Activated naive CD4-positive, alpha-beta T cell treated with anti-CD3 and anti-CD28 coated beads, Interleukin-2, amount 50 U/mL, for 24 hours (primary cell): ENCODE data around the gene PTGIR.

Source experiments
- H3K27ac Mint-ChIP-seq: one replicate; pipeline ENCODE4 v1.8.0; 2021; ENCODE audit warnings: mild to moderate bottlenecking, mixed read lengths
- H3K27me3 Mint-ChIP-seq: one replicate; pipeline ENCODE4 v1.8.0; 2021; ENCODE audit warnings: mixed read lengths
- H3K36me3 Mint-ChIP-seq: one replicate; pipeline ENCODE4 v1.8.0; 2021; ENCODE audit warnings: mixed read lengths
- H3K4me1 Mint-ChIP-seq: one replicate; pipeline ENCODE4 v1.8.0; 2021; ENCODE audit warnings: mixed read lengths
- H3K4me3 Mint-ChIP-seq: one replicate; pipeline ENCODE4 v1.8.0; 2021; ENCODE audit warnings: mild to moderate bottlenecking, mixed read lengths
- H3K9me3 Mint-ChIP-seq: one replicate; pipeline ENCODE4 v1.8.0; 2021; ENCODE audit warnings: mixed read lengths

PTGIR gene

DNA sequence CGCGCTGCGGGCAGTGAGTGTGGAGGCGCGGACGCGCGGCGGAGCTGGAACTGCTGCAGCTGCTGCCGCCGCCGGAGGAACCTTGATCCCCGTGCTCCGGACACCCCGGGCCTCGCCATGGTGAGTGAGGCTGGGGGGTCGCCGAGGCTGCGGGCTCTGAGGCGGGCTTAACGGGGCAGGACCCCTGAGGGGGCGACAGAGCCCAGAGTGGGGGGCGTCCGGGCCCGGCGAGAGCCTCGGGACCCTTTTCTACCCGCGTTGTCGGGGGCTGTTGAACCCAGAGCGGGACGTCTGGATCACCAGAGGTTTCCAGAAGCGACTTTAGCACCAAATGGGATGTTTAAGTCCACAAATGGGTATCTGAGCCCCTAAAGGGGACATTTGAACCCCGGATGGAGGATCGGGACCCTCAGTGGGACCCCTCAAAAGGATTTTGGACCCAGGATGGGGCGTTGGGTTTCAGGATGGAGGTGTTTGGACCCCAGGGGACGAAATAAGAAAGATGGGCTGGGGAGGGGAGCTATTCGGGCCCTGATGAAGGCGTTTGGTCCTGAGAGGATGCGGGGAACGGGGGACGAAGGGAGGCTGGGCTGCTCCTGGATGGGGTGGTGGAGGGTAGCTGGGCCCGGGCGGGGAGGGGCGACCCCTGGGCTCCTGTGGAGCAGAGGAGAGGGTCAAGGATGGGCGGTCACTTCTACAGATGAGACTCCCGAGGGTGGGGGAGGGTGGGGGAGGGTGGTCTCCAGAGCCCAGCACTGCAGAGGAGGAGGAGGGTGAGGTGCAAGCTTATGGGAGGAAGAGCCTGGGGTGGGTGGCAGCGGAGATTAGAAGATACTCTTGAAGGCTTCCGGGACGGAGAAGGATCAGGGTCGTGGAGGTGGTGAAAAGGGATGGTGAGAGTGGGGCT, 23.3 kb downstream of the PTGIR start, which contains the start of gene CALM3:
CALM3 (plus strand) TSS at position 13 of the 907 bp plus-strand sequence; CDS start at position 118, 105 bp downstream.
- Mint-ChIP-seq H3K27me3 (no peaks in the 10 kb centered on the region), H3K9me3 (peaks cover 8% of the 10 kb centered on the region), H3K36me3 (peaks cover 2% of the 10 kb centered on the region), H3K4me1 (peaks cover 59% of the 10 kb centered on the region), H3K4me3 (peak within 1 kb of the TSS; percentile 97), H3K27ac (peak within 1 kb of the TSS; percentile 100)

DNA sequence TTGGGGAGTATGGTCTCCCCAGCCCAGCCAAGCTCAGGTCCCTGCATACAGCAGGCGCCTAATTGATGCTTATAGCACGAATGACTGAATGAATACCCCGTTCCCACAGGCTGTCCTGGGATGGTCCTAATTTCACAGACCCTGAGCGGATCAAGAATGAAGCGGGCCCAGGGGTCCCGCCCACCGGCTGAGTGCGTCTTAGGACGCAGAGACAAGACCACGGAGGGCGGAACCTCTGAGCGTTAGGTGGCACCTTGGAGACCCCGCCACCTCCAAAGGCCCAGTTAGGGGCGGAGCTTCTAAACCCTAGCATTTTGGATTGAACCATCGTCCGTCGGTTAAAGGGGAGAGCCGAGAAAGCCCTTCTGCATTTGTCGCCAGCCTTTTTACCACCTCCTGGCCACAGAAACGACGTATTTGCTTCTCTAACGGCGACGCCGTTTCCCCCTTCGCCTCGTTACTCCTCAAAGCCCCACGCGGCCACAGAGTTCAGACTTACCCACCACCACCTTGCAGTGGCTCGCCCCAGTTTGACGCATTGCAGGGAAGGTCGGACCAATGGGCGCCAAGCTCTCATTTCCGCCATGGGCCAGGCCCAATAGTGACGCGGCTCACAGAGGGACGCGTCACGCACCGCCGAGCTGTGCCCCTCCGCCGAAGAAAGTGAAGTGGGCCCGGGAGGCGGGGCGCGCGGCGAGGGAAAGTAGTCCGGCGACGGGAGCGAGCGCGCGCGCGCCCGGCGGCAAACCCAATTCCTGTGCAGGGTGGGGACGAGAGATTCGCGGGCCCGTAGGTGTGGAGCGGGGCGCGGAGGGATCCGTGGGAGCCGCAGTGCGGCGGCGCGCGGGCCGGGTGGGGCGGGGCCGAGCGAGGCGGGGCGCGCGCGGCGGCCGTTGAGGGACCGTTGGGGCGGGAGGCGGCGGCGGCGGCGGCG, 24.2 kb downstream of the PTGIR start:
- H3K9me3 Mint-ChIP-seq, result peaks cover 8% of the 10 kb centered on the region
- H3K36me3 Mint-ChIP-seq, result peaks cover 2% of the 10 kb centered on the region
- peak overlapping the region; percentile 100 for H3K27ac Mint-ChIP-seq
- H3K27me3 Mint-ChIP-seq, result no peaks in the 10 kb centered on the region
- H3K4me1 Mint-ChIP-seq, result peaks cover 52% of the 10 kb centered on the region
- H3K4me3 Mint-ChIP-seq, result peak overlapping the region; percentile 97

DNA sequence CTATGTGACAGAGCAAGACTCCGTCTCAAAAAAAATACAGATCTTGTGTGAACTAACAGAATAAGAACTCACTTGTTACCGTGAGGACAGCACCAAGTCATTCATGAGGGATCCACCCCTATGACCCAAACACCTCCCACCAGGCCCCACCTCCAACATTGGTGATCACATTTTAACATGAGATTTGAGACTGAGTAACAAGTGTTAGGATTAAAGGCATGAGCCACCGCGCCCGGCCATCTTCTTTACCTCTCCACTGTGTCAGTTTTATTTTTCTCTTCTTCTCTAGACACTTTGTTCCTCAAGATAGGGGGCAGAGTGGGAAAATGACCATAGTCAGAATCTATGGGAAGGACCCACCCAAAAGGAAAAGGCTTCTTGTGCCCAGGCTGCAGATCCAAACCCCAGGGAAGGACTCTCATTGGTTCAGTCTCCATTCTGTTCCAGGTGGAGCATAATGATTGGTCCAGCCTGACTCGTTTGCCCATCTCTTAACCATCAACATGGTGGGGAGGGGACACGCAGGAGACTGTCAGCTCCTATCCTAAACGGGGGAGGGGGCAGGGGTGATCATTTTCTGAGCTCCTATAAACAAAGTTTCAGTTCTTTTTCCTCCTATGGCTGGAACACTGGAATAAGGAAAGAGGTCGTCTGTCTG, 25.0 kb downstream of the PTGIR start:
- H3K27ac Mint-ChIP-seq, result peak overlapping the region; percentile 100

DNA sequence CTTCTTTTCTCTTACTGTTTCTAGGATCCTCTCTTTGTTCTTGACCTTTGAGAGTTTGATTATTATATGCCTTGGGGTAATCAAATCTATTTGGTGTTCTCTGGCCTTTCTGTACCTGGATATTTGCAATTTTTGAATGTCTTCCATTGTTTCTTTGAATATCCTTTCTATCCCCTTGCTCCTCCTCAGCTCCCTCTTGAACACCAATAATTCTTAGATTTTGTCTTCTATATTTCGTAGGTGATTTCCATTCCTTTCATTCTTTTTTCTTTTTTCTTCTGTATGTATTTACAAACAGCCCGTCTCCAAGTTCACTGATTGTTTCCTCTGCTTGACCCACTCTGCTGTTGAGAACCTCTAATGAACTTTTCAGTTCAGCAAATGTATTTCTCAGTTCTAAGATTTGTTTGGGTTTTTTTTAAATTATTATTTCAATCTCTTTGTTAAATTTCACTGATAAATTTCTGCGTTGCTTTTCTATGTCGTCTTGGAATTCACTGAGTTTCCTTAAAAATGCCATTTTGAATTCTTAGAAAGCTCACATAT, 26.4 kb downstream of the PTGIR start:
- H3K9me3 Mint-ChIP-seq, result peaks cover 8% of the 10 kb centered on the region
- H3K36me3 Mint-ChIP-seq, result peaks cover 2% of the 10 kb centered on the region
- no peaks in the 10 kb centered on the region for H3K27me3 Mint-ChIP-seq
- no peak overlapping the region for H3K27ac Mint-ChIP-seq
- peaks cover 34% of the 10 kb centered on the region for H3K4me1 Mint-ChIP-seq
- H3K4me3 Mint-ChIP-seq, result no peak overlapping the region

More for the DNA sequence above, 25.0 kb downstream of the PTGIR start:
- H3K4me1 Mint-ChIP-seq, result peaks cover 46% of the 10 kb centered on the region
- no peaks in the 10 kb centered on the region for H3K27me3 Mint-ChIP-seq
- H3K9me3 Mint-ChIP-seq, result peaks cover 8% of the 10 kb centered on the region
- peak overlapping the region; percentile 93 for H3K4me3 Mint-ChIP-seq
- peaks cover 2% of the 10 kb centered on the region for H3K36me3 Mint-ChIP-seq

DNA sequence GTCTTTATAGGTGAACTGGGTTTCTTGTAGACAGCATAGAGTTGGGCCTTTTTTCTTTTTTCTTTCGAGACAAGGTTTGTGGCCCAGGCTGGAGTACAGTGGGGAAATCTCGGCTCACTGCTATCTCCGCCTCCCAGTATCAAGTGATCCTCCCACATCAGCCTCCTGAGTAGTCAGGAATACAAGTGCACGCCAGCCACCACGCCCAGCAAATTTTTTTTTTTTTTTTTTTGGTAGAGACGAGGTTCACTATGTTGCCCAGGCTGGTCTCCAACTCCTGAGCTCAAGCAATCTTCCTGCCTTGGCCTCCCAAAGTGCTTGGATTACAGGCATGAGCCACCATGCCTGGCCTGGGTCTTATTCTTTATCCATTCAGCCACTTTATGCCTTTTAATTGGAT, 28.9 kb downstream of the PTGIR start:
- H3K4me3 Mint-ChIP-seq, result no peak overlapping the region
- H3K4me1 Mint-ChIP-seq, result peaks cover 19% of the 10 kb centered on the region
- peaks cover 2% of the 10 kb centered on the region for H3K36me3 Mint-ChIP-seq
- no peak overlapping the region for H3K27ac Mint-ChIP-seq
- H3K9me3 Mint-ChIP-seq, result peaks cover 8% of the 10 kb centered on the region
- no peaks in the 10 kb centered on the region for H3K27me3 Mint-ChIP-seq

DNA sequence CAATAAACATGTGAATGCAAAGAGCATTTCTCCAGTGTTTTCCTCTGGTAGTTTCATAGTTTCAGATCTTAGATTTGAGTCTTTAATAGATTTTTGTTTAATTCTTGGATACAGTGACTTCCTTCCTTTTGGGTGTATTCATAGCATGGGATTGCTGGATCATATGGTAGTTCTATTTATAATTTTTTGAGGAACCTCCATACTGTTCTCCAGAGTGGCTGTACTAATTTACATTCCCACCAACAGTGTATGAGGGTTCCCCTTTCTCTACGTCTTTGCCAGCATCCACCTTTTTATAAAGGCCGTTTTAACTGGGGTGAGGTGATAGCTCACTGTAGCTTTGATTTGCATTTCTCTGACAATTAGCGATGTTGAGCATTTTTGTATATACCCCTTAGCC, 33.0 kb downstream of the PTGIR start:
- no peak overlapping the region for H3K27ac Mint-ChIP-seq
- H3K36me3 Mint-ChIP-seq, result no peaks in the 10 kb centered on the region
- no peaks in the 10 kb centered on the region for H3K27me3 Mint-ChIP-seq
- no peaks in the 10 kb centered on the region for H3K4me1 Mint-ChIP-seq
- H3K4me3 Mint-ChIP-seq, result no peak overlapping the region
- no peaks in the 10 kb centered on the region for H3K9me3 Mint-ChIP-seq

DNA sequence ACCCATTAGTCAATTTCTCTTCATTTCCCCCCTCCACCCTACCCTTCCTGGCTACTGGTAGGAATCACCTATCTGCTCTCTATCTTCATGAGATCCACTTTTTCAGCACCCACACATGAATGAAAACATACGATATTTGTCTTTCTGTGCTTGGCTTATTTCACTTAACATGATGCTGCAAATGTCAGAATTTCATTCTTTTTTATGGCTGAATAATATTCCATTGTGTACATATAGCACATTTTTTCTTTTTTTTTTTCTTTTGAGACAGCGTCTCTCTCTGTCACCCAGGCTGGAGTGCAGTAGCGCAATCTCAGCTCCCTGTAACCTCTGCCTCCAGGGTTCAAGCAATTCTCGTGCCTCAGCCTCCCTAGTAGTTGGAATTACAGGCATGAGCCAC, 33.6 kb downstream of the PTGIR start:
- H3K4me3 Mint-ChIP-seq, result no peak overlapping the region
- no peaks in the 10 kb centered on the region for H3K4me1 Mint-ChIP-seq
- no peak overlapping the region for H3K27ac Mint-ChIP-seq
- H3K36me3 Mint-ChIP-seq, result no peaks in the 10 kb centered on the region
- no peaks in the 10 kb centered on the region for H3K9me3 Mint-ChIP-seq
- no peaks in the 10 kb centered on the region for H3K27me3 Mint-ChIP-seq

DNA sequence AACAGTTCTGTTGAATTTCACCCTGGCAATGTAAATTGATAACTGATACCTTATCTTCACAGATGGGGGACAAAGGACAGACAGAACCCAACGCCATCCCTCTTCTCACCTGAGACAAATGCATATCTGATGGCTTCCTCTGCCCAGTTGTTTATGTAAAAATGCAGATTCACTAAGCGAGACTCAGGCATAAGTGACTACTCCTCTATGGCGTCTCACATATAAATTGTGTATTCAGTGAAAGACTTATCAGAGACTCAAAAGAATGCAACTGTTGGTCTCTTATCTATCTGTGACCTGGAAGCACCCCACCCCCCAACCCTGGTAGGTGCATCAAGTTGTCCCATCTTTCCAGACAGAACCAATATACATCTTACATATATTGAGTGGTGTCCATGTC, 37.0 kb downstream of the PTGIR start:
- no peak overlapping the region for H3K27ac Mint-ChIP-seq
- no peaks in the 10 kb centered on the region for H3K36me3 Mint-ChIP-seq
- H3K4me3 Mint-ChIP-seq, result no peak overlapping the region
- no peaks in the 10 kb centered on the region for H3K27me3 Mint-ChIP-seq
- H3K9me3 Mint-ChIP-seq, result no peaks in the 10 kb centered on the region
- peaks cover 10% of the 10 kb centered on the region for H3K4me1 Mint-ChIP-seq

DNA sequence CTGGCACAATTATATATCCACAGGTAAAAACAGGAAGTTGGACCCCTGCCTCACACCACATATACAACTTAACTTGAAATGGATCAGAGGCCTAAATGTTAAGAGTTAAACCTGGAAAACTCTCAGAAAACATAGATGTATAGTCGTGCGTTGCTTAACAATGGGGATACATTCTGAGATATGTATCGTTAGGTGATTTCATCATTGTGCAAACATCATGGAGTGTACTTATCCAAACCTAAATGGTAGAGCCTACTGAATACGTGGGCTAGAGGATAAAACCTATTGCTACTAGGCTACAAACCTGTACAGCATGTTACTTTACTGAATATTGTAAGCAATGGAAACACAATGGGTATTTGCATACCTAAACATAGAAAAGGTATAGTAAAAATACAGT, 38.6 kb downstream of the PTGIR start:
- Mint-ChIP-seq H3K9me3 (no peaks in the 10 kb centered on the region), H3K27me3 (no peaks in the 10 kb centered on the region), H3K4me3 (no peak overlapping the region), H3K36me3 (no peaks in the 10 kb centered on the region), H3K4me1 (peaks cover 10% of the 10 kb centered on the region), H3K27ac (no peak overlapping the region)

DNA sequence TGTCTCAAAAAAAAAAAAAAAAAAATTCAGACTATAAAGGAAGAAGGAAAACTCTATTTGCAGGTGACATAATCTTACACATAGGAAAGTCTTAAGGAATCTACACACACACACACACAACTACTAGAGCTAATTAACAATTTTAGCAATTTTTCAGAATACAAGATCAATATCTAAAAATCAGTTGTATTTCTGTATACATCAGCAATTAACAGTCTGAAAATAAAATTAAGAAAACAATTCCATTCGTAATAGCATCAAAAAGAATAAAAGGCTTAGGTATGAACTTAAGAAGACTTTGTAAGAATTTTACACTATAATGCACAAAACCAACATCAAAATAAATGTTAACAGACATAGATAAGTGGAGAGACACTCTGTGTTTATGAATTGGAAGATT, 39.4 kb downstream of the PTGIR start:
- peaks cover 10% of the 10 kb centered on the region for H3K4me1 Mint-ChIP-seq
- no peak overlapping the region for H3K27ac Mint-ChIP-seq
- H3K27me3 Mint-ChIP-seq, result no peaks in the 10 kb centered on the region
- no peaks in the 10 kb centered on the region for H3K9me3 Mint-ChIP-seq
- H3K4me3 Mint-ChIP-seq, result no peak overlapping the region
- peaks cover 2% of the 10 kb centered on the region for H3K36me3 Mint-ChIP-seq

DNA sequence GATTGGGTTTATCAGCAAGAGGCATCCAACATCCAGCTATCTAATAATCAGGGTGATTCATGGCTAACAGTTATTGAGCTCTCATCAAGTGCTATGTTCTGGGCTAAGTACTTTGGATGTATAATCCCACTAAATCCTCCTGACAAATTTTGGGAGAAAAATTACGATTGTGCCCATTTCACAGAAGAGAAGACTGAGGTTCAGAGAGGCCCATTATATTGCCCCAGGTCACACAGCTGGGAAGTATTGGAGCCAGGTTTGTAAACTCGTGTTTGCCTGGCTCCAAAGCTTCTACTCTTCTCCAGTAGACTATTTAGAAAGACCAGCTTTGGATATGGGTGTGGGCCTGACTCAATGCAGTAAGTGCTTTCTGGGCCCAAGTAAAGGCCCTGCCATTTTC, 44.6 kb downstream of the PTGIR start:
- H3K4me3 Mint-ChIP-seq, result no peak overlapping the region
- no peak overlapping the region for H3K27ac Mint-ChIP-seq
- no peaks in the 10 kb centered on the region for H3K9me3 Mint-ChIP-seq
- H3K27me3 Mint-ChIP-seq, result no peaks in the 10 kb centered on the region
- H3K4me1 Mint-ChIP-seq, result peaks cover 31% of the 10 kb centered on the region
- H3K36me3 Mint-ChIP-seq, result peaks cover 2% of the 10 kb centered on the region

DNA sequence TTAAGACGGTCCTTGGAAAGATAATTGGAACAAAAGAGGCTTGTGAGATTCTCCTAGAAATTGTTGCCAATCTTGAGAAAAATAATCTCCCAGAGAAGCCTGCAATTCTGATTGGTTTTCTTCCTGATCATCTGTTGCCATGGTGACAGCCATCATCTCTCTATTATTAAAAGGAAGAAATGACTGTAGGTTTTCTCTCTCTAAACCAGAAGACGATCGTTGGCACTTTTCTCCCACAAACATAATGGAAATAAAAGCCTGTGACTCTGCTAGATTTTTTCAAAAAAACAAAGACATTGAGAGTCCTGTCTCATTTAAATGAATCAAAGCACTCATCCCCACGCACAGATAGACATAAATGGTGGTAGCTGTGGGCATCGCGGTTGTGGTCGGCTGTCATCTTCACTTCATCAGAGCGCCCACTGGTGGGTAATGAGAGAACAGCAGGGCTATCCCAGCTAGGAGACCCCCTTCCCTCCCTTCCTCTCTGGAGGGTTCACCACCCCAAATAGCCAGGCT, 45.5 kb downstream of the PTGIR start:
- H3K4me3 Mint-ChIP-seq, result peak overlapping the region; percentile 15
- peaks cover 2% of the 10 kb centered on the region for H3K36me3 Mint-ChIP-seq
- H3K4me1 Mint-ChIP-seq, result peaks cover 35% of the 10 kb centered on the region
- H3K27ac Mint-ChIP-seq, result peak overlapping the region; percentile 35
- H3K27me3 Mint-ChIP-seq, result no peaks in the 10 kb centered on the region
- no peaks in the 10 kb centered on the region for H3K9me3 Mint-ChIP-seq

DNA sequence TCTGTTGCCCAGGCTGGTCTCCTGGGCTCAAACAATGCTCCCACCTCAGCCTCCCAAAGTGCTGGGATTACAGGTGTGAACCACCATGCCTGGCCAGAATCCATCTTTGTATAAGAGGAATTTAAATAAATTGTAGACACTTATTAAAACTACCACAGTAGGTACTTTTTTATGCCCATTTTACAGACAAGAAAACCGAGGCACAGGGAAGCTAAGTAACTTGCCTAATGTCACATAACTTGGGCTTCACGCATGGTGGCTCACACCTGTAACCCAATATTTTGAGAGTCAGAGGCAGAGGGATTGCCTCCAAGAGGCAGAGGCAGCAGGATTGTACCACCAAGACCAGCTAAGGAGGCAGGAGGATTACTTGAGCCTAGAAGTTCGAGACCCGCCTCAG, 46.4 kb downstream of the PTGIR start:
- no peaks in the 10 kb centered on the region for H3K27me3 Mint-ChIP-seq
- peaks cover 32% of the 10 kb centered on the region for H3K4me1 Mint-ChIP-seq
- no peaks in the 10 kb centered on the region for H3K9me3 Mint-ChIP-seq
- H3K27ac Mint-ChIP-seq, result no peak overlapping the region
- H3K36me3 Mint-ChIP-seq, result peaks cover 2% of the 10 kb centered on the region
- no peak overlapping the region for H3K4me3 Mint-ChIP-seq

DNA sequence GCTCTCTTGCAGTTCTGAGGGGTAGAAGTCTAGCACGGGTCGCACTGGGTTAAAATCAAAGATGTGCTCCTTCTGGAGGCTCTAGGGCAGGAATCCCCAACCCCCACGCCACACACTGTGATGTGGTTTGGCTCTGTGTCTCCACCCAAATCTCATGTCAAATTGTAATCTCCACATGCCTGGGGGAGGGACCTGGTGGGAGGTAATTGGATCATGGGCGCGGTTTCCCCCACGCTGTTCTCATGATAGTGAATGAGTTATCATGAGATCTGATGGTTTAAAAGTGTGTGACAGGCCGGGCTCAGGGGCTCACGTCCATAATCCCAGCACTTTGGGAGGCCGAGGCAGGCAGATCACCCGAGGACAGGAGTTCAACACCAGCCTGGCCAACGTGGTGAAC, 50.4 kb downstream of the PTGIR start:
- Mint-ChIP-seq H3K4me3 (peak overlapping the region; percentile 31), H3K27ac (no peak overlapping the region), H3K9me3 (no peaks in the 10 kb centered on the region), H3K36me3 (no peaks in the 10 kb centered on the region), H3K4me1 (peaks cover 37% of the 10 kb centered on the region), H3K27me3 (peaks cover 3% of the 10 kb centered on the region)
